ENCODE results near the gene CENPC.

DNA sequence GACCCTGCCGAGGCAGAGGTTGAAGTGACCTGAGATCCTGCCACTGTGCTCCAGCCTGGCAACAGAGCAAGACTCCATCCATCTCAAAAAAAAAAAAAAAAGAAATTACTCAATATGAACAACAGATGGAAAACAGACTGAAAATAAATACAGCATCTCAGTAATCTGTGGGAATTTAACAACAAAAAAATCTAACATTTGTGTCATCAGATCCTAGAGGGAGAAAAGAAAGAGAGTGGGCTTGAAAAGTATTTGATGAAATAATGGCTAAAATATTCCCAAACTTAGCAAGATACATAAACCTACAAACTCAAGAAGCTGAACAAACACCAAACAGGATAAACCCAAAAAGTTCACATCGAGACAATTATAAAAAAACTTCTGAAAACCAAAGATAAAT lies 84.7 kb downstream of the CENPC start:
- TF ChIP-seq, protein P1, sequence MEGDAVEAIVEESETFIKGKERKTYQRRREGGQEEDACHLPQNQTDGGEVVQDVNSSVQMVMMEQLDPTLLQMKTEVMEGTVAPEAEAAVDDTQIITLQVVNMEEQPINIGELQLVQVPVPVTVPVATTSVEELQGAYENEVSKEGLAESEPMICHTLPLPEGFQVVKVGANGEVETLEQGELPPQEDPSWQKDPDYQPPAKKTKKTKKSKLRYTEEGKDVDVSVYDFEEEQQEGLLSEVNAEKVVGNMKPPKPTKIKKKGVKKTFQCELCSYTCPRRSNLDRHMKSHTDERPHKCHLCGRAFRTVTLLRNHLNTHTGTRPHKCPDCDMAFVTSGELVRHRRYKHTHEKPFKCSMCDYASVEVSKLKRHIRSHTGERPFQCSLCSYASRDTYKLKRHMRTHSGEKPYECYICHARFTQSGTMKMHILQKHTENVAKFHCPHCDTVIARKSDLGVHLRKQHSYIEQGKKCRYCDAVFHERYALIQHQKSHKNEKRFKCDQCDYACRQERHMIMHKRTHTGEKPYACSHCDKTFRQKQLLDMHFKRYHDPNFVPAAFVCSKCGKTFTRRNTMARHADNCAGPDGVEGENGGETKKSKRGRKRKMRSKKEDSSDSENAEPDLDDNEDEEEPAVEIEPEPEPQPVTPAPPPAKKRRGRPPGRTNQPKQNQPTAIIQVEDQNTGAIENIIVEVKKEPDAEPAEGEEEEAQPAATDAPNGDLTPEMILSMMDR (IDR thresholded peaks at IDR 0.05): no peak
- no peak for TF ChIP-seq ZFX (IDR thresholded peaks at IDR 0.05; ENCODE audit: borderline replicate concordance)

Measured in 22Rv1 (cell line).